Activated gamma-delta T cell (primary cell): ENCODE data around the gene MET.
"Not testable (repeated sequence)": the region's sequence is repeated elsewhere in the genome, so short reads cannot be mapped to it uniquely, and the experiment has no call there.

Experiments used
- DNase-seq: peaks from one replicate; lab custom pipeline; 2025; lab: John Stamatoyannopoulos, UW

MET gene

DNA sequence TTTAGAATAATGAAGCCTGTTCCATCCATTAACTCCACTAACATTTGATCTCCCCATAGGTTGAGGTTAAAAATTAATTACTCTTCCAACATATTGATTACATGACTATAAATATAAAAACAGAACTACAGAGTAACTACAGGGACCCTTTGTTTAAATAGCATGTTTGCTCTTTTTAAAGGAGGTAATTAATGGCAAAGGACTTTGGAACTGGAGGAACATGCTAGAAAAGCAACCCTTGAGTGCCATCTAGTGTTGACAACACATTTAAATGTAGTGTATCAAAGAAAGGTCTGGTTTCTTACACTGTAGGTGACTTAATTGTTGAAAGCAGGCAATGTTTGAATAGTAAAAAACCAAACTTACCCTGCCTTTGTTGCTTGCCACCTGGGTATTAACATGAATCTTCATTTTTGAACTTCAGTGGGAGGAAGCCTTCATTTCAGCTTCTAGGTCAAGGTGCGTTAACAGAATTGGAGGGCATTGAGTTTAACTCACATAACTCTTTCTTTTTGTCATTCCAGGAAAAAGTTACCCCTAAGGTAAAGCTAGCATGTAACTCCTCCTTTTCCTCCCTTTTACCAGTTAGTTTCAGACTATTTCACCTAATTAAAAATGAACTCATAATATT, 137.8 kb downstream of the MET start:
- no peak for DNase-seq

GRCh38 chr7:116810267-116811116, 138.5 kb downstream of the MET start:
- no peak for DNase-seq

GRCh38 chr7:116811768-116812167, 139.8 kb downstream of the MET start:
- no peak for DNase-seq

GRCh38 chr7:116812860-116813259, 140.9 kb downstream of the MET start:
- no peak for DNase-seq

GRCh38 chr7:116813371-116813770, 141.4 kb downstream of the MET start:
- not testable (repeated sequence) for DNase-seq

GRCh38 chr7:116815041-116815440, 143.0 kb downstream of the MET start:
- no peak for DNase-seq

DNA sequence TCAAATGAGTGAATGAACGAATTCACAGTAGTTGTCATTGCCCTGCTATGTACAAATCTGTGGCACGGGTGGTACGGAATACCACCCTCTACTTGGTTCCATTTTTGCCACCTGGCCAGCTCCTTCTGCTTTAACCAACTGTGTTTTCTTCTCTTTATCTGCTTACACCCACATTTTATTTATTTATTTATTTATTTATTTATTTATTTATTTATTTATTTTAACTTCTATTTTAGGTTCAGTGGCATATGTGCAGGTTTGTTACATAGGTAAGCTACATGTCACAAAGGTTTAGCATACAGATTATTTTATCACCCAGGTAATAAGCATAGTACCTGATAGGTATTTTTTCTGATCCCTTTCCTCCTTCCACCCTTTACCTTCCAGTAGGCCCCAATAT, 148.2 kb downstream of the MET start:
- DNase-seq: no peak

DNA sequence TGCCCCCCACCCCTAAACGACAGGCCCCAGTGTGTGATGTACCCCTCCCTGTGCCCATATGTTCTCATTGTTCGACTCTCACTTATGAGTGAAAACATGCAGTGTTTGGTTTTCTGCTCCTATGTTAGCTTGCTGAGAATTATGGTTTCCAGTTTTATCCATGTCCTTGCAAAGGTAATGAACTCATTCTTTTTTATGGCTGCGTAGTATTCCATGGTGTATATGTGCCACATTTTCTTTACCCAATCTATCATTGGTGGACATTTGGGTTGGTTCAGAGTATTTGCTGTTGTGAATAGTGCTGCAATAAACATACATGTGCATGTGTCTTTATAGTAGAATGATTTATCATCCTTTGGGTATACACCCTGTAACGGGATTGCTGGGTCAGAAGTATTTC, 149.7 kb downstream of the MET start:
- DNase-seq: not testable (repeated sequence)

DNA sequence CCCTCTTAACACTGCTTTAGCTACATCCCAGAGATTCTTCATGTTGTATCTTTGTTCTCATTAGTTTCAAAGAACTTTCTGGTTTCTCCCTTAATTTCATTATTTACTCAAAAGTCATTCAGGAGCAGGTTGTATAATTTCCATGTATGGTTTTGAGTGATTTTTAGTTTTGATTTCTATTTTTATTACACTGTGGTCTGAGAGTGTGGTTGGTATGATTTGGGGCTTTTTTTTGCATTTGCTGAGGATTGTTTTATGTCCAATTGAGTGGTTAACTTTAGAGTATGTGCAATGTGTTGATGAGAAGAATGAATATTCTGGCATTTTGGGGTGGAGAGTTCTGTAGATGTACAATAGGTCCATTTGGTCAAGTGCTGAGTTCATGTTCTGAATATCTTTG, 152.5 kb downstream of the MET start:
- no peak for DNase-seq

GRCh38 chr7:116828281-116828680, 156.3 kb downstream of the MET start:
- DNase-seq: no peak

- no peak for DNase-seq
Observed at GRCh38 chr7:116829041-116829440, 157.0 kb downstream of the MET start.

GRCh38 chr7:116829493-116829892, 157.5 kb downstream of the MET start:
- DNase-seq: no peak

DNA sequence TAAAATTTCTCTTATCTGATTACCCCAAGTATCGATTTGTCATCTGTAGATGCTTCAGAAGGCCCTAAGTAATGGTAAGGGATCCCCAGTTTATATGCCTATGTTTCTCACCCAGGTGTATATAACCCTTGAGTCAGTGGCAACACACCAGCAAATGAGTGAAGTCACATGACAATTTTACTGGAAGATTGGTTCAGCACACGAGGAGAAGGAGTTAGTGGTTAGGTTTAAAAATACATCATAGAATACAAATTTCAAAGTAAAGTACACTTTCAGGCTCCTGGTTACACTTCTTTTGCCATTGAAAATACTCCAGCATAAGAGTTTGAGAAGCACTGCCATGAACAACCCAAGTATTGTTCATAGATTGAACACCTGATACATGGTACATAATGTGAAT, 160.7 kb downstream of the MET start:
- DNase-seq: no peak

GRCh38 chr7:116834815-116835504, 163.0 kb downstream of the MET start:
- no peak for DNase-seq

DNA sequence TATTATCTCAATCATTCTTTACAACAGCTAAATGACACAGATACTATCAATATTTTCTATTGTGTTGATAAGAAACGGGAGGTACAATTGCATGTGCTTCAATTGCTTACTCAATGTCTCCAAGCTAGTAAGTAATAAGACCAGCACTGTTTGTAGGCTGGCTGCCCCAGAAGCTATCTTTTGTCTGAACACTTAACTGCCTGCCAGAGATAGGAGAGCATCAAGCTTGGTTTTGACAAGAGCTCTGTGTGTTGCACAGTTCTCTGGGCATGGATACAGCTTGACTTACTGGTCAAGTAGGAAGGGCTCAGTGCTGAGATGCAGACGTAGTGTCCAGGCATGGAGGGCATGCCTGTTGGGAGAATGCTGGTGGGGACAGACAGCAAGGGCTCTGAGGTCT, 164.1 kb downstream of the MET start:
- DNase-seq: no peak

- no peak for DNase-seq
Observed at GRCh38 chr7:116836911-116837310, 164.9 kb downstream of the MET start.

DNA sequence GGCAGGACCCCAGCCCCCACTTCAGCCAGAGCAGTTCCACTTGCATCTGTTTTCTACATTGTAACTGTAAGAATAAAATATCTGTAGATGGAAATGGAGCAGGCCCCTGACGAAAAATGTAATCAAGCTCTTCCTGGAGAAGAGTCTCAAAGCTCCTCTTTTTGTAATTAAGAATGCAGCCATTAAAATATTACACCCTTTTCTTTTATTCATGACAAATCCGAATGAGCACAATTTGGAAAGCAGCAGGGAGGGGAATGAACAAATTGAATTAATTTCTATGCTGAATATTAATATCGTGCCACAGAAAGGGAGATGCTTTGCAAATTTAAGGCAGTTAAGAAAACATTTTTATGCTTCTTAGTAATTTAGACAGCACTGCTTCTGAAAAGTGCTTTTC, 165.6 kb downstream of the MET start:
- DNase-seq: no peak

DNA sequence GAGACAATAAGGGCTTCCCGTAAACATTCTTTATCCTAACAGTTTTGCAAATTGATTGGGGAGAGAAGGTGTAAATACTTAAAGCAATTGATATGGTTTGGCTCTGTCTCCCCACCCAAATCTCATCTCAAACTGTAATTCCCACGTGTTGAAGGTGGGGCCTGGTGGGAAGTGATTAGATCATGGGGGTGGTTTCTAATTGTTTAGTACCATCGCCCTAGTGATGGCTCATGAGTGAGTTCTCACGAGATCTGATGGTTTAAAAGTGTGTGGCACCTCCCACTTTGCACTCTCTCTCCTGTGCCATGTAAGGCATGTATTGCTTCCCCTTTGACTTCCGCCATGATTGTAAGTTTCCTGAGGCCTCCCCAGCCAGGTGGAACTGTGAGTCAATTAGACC, 168.3 kb downstream of the MET start:
- no peak for DNase-seq

DNA sequence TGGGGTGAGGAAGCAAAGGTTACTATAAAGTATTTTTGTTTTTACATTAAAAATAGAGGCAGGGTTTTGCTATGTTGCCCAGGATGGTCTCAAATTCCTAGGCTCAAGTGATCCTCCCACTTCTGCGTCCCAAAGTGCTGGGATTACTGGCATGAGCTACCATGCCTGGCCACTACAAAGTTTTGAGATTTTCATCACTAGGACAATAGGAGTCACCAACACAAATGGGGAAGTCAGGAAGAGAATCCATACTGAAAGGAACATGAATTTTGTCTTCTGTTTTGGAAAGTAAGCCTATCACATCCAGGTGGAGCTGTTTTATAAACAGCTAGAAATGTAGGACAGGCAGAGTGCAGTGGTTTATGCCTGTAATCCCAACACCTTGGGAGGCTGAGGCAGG, 170.4 kb downstream of the MET start:
- DNase-seq: no peak

GRCh38 chr7:116843378-116843777, 171.4 kb downstream of the MET start:
- no peak for DNase-seq
